HepG2 (cell line): Measurements from ENCODE around the gene PSRC1. TPM values are rescaled to one million over a fixed set of nuclear protein-coding genes. Genes with fewer than 3 reads are reported as not detected.
A peak's percentile ranks its signal among the peaks of the same experiment; 100 is the strongest.

Experiments used
- ATF5 ChIP-seq: sonication (generic); formaldehyde crosslinking; IDR thresholded peaks from 2 replicates; pipeline ENCODE4 v1.4.0; 2020; ENCODE audit warnings: mild to moderate bottlenecking, low read depth, missing genetic modification reagents
- GMEB1 ChIP-seq: sonication (generic); formaldehyde crosslinking; IDR thresholded peaks from 2 replicates; pipeline ENCODE4 v1.5.1; 2020; ENCODE audit warnings: missing genetic modification reagents, mild to moderate bottlenecking, borderline replicate concordance
- GMEB2 ChIP-seq: IDR thresholded peaks from 2 replicates; pipeline ENCODE4 v1.6.1; 2016; ENCODE audit warnings: missing biosample characterization, missing genetic modification reagents, low read depth
- HMG20A ChIP-seq: IDR thresholded peaks from 2 replicates; pipeline ENCODE4 v1.6.1; 2016; ENCODE audit warnings: borderline replicate concordance
- IRF2 ChIP-seq: IDR thresholded peaks from 2 replicates; pipeline ENCODE4 v1.6.1; 2018; ENCODE audit warnings: missing genetic modification reagents, missing compliant biosample characterization
- KAT7 ChIP-seq: IDR thresholded peaks from 2 replicates; pipeline ENCODE4 v1.6.1; 2018; ENCODE audit warnings: borderline replicate concordance, missing compliant biosample characterization
- NR3C1 ChIP-seq: sonication (generic); formaldehyde crosslinking; IDR thresholded peaks from 2 replicates; pipeline ENCODE4 v1.4.0; 2020; ENCODE audit warnings: missing genetic modification reagents
- ZMAT5 ChIP-seq: sonication (generic); formaldehyde crosslinking; IDR thresholded peaks from 2 replicates; pipeline ENCODE4 v1.5.0; 2020; ENCODE audit warnings: mild to moderate bottlenecking, low read depth, missing genetic modification reagents, borderline replicate concordance
- ZNF101 ChIP-seq: sonication (generic); formaldehyde crosslinking; IDR thresholded peaks from 2 replicates; pipeline ENCODE4 v1.4.0; 2020; ENCODE audit warnings: mild to moderate bottlenecking, low read depth, missing genetic modification reagents, borderline replicate concordance
- ZNF234 ChIP-seq: sonication (generic); formaldehyde crosslinking; conservative IDR thresholded peaks from 2 replicates; pipeline ENCODE4 v1.5.1; 2020; ENCODE audit warnings: mild to moderate bottlenecking, missing genetic modification reagents
- ZNF251 ChIP-seq: sonication (generic); formaldehyde crosslinking; IDR thresholded peaks from 2 replicates; pipeline ENCODE4 v1.9.0; 2021; ENCODE audit warnings: mild to moderate bottlenecking, missing genetic modification reagents
- ZNF275 ChIP-seq: sonication (generic); formaldehyde crosslinking; IDR thresholded peaks from 2 replicates; pipeline ENCODE4 v1.8.0; 2022; ENCODE audit warnings: missing genetic modification reagents, mild to moderate bottlenecking, inconsistent platforms, borderline replicate concordance
- ZNF615 ChIP-seq: sonication (generic); formaldehyde crosslinking; IDR thresholded peaks from 2 replicates; pipeline ENCODE4 v1.5.0; 2020; ENCODE audit warnings: mild to moderate bottlenecking, missing genetic modification reagents, borderline replicate concordance
- ZNF646 ChIP-seq: sonication (generic); formaldehyde crosslinking; IDR thresholded peaks from 2 replicates; pipeline ENCODE4 v1.9.0; 2021; ENCODE audit warnings: mild to moderate bottlenecking, missing genetic modification reagents
- ZNF768 ChIP-seq: sonication (generic); formaldehyde crosslinking; IDR thresholded peaks from 2 replicates; pipeline ENCODE4 v1.4.0; 2020; ENCODE audit warnings: missing genetic modification reagents
- polyA plus RNA-seq, 8 experiments: library from polyadenylated mRNA; depleted of rRNA in 3 of 8; stranded (reverse) in 7 of 8; unstranded in 1 of 8; fragments of >200 nt; fragmentation: Illumina TruSeq in 4 of 8; extraction: Trizol in 4 of 8; gene quantifications; 2 replicates each; pipeline versions ENCODE4 v1.2.1 to v1.2.3, GENCODE V29; 2011 to 2016; ENCODE audit warnings: low read depth in 4 of 8, missing spikeins in 1 of 8, mixed read lengths in 1 of 8; ENCODE audit not compliant: insufficient read depth in 1 of 8
- total RNA-seq, 5 experiments: library from RNA; depleted of rRNA; stranded (reverse); fragments of >200 nt; fragmentation: Illumina TruSeq; extraction: Trizol; gene quantifications; 2 replicates each; pipeline ENCODE4 v1.2.3, GENCODE V29; 2016; ENCODE audit warnings: low read depth in 1 of 5

PSRC1 gene
- total and polyA plus RNA-seq, 2 of the 13 experiments (the other 11 are each of a cell fraction or from before 2014, with no cell fraction given), result 28.6 to 30.3 TPM

- TF ChIP-seq ZNF646 (CRISPR knock-in tag) (no peak), IRF2 (peak; percentile 93), ZNF101 (CRISPR knock-in tag) (no peak), ATF5 (CRISPR knock-in tag) (0 out of 2 replicates have a peak, but pooled peaks have one; percentile 49), KAT7 (CRISPR knock-in tag) (peak; percentile 86; the same call in 1 of the 2 replicates), ZNF768 (CRISPR knock-in tag) (peak; percentile 67; the same call in 1 of the 2 replicates), GMEB1 (peak; percentile 72; the same call in 1 of the 2 replicates), ZMAT5 (CRISPR knock-in tag) (no peak), GMEB2 (no peak), ZNF234 (CRISPR knock-in tag) (no peak), ZNF275 (CRISPR knock-in tag) (no peak; the same call in 1 of the 2 replicates), ZNF251 (CRISPR knock-in tag) (0 out of 2 replicates have a peak, but pooled peaks have one; percentile 57), NR3C1 (CRISPR knock-in tag) (no peak), HMG20A (CRISPR knock-in tag) (peak; percentile 30; the same call in 1 of the 2 replicates), ZNF615 (no peak; the same call in 1 of the 2 replicates)
Observed at GRCh38 chr1:109263597-109264378, 19.2 kb downstream of the PSRC1 start (continued).
